Measurements from ENCODE around the gene KDM4D. TPM values are rescaled to one million over a fixed set of nuclear protein-coding genes. Genes with fewer than 3 reads are reported as not detected.

KDM4D gene
- polyA plus RNA-seq, 1 of the 3 experiments (the other 2 are of a cell fraction), result 1.2 TPM

DNA sequence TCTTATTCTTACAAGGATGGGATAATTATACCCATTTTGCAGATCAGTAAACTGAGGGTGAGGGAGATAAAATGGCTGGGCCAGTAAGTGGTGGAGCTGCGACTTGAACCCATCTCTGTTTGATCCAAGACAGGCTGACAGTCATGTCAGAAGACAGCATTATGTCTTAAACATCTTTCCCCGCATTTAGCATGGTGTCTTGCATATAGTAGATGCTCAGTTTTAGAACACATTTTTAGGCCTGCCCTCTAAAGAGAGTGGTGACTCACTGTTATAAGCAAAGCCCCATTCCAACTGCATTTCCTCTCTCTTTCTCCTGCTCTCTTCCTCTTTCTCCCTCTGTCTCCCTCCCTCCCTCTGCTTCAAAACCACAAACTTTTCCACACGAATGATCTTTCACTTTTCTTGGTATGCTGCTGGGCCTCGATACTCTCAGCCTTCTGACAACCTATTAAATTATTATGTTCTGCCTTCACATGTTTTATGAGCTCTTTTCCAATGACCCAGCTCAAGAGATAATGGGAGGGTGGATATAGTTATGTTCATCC, 25.4 kb upstream of the KDM4D start (continued):
- no peak for TF ChIP-seq TAF1 (IDR thresholded peaks at IDR 0.05; ENCODE audit: borderline replicate concordance, low read depth, low read length)

DNA sequence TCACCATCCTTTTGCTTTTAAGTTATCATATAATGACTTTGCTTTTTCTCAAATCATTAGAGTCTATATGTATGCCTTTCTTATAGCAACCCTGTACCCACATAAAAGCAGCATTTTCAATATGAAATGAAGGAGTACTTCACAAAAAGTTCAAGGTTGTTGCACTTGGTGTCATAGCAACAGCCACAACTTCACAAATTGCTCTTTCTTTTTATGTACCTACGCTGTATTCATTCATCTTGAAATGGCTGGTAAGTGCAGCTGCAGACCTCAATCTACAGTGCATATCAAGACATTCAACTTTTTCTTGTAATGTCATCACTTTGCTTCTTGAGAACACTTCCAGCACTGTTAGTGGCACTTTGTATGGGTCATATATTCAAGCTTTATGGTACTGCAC, 18.8 kb upstream of the KDM4D start:
- no peaks in the 10 kb centered on the region for H3K27me3 ChIP-seq (ENCODE audit: insufficient read depth)
- no peaks in the 10 kb centered on the region for H4K20me1 ChIP-seq (ENCODE audit: insufficient read depth)
- H3K36me3 ChIP-seq (replicated peaks in 1 of 2; ENCODE audit: control insufficient read depth in 1 of 2, insufficient read depth in 2 of 2, low read length in 1 of 2), result peaks cover under 1 to 4% of the 10 kb centered on the region in 2 experiments
- H2AFZ ChIP-seq (ENCODE audit: low read depth), result no peak overlapping the region
- CTCF ChIA-PET, result interaction anchor here (0.8 to 2.2 kb wide), 3 partner anchors 14 to 331 kb away, joined by 3 to 10 read pairs (median 4); no protein-coding TSS in a partner anchor
- H3K27ac ChIP-seq (ENCODE audit: low read depth in 2 of 2, low read length in 1 of 2), result no peak overlapping the region
- no peaks in the 10 kb centered on the region for H3K9me2 ChIP-seq
- WGBS (ENCODE audit: low lambda C conversion rate), result 48% methylated on average over 1 of the region's 1 CpG
- POLR2A ChIA-PET, result no interaction called here
- no peaks in the 10 kb centered on the region for H3K9me3 ChIP-seq
- H3K4me1 ChIP-seq (ENCODE audit: control insufficient read depth in 1 of 2, insufficient read depth in 2 of 2, low read depth in 1 of 2, low read length in 1 of 2), result no peaks in the 10 kb centered on the region
- TF ChIP-seq, protein P1, sequence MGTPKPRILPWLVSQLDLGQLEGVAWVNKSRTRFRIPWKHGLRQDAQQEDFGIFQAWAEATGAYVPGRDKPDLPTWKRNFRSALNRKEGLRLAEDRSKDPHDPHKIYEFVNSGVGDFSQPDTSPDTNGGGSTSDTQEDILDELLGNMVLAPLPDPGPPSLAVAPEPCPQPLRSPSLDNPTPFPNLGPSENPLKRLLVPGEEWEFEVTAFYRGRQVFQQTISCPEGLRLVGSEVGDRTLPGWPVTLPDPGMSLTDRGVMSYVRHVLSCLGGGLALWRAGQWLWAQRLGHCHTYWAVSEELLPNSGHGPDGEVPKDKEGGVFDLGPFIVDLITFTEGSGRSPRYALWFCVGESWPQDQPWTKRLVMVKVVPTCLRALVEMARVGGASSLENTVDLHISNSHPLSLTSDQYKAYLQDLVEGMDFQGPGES (IDR thresholded peaks at IDR 0.05; ENCODE audit: low read depth, low read length), result no peak
- TF ChIP-seq, protein P2, sequence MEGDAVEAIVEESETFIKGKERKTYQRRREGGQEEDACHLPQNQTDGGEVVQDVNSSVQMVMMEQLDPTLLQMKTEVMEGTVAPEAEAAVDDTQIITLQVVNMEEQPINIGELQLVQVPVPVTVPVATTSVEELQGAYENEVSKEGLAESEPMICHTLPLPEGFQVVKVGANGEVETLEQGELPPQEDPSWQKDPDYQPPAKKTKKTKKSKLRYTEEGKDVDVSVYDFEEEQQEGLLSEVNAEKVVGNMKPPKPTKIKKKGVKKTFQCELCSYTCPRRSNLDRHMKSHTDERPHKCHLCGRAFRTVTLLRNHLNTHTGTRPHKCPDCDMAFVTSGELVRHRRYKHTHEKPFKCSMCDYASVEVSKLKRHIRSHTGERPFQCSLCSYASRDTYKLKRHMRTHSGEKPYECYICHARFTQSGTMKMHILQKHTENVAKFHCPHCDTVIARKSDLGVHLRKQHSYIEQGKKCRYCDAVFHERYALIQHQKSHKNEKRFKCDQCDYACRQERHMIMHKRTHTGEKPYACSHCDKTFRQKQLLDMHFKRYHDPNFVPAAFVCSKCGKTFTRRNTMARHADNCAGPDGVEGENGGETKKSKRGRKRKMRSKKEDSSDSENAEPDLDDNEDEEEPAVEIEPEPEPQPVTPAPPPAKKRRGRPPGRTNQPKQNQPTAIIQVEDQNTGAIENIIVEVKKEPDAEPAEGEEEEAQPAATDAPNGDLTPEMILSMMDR (IDR thresholded peaks at IDR 0.05), result no peak
- TF ChIP-seq YY1 (IDR thresholded peaks at IDR 0.05; ENCODE audit: low read depth) (no peak), RFX5 (IDR thresholded peaks at IDR 0.05; ENCODE audit: low read length) (no peak)
- H3K4me2 ChIP-seq, result no peak overlapping the region
- H3K79me2 ChIP-seq (ENCODE audit: insufficient read depth), result no peaks in the 10 kb centered on the region
- DNase-seq, result no peak
- no peak overlapping the region for H3K9ac ChIP-seq
- H3K4me3 ChIP-seq (ENCODE audit: low read depth in 2 of 2, low read length in 1 of 2), result no peak overlapping the region
- peaks cover 2% of the 10 kb centered on the region for H3F3A ChIP-seq (replicated peaks; ENCODE audit: insufficient read depth)

DNA sequence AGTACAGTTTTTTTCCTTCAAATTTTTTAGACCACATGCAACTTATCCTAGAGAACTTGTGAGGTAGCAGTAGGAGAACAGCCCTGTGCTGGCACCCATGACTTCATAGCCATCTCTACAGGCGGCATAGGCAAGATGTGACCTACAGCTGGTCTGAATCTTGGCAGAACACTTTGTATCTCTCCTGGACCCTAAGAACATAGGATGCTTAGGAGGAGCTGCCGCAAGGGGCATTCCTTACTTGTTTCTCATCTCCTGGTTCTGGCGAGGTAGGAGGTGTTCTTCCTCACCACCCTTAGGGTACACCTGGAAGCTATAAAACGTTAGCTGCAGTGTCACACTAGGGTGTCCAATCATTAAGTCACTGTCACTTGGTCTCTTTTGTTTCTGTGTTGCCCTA, 16.5 kb upstream of the KDM4D start:
- CTCF ChIA-PET, result interaction anchor here (0.5 to 0.8 kb wide), 2 partner anchors 60 to 1926 kb away, joined by 3 read pairs; no protein-coding TSS in a partner anchor
- no peaks in the 10 kb centered on the region for H3K9me2 ChIP-seq
- H3K27me3 ChIP-seq (ENCODE audit: insufficient read depth), result no peaks in the 10 kb centered on the region
- H3K4me1 ChIP-seq (ENCODE audit: control insufficient read depth in 1 of 2, insufficient read depth in 2 of 2, low read depth in 1 of 2, low read length in 1 of 2), result no peaks in the 10 kb centered on the region
- H3K79me2 ChIP-seq (ENCODE audit: insufficient read depth), result no peaks in the 10 kb centered on the region
- TF ChIP-seq, protein P3, sequence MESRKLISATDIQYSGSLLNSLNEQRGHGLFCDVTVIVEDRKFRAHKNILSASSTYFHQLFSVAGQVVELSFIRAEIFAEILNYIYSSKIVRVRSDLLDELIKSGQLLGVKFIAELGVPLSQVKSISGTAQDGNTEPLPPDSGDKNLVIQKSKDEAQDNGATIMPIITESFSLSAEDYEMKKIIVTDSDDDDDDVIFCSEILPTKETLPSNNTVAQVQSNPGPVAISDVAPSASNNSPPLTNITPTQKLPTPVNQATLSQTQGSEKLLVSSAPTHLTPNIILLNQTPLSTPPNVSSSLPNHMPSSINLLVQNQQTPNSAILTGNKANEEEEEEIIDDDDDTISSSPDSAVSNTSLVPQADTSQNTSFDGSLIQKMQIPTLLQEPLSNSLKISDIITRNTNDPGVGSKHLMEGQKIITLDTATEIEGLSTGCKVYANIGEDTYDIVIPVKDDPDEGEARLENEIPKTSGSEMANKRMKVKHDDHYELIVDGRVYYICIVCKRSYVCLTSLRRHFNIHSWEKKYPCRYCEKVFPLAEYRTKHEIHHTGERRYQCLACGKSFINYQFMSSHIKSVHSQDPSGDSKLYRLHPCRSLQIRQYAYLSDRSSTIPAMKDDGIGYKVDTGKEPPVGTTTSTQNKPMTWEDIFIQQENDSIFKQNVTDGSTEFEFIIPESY (IDR thresholded peaks at IDR 0.05; ENCODE audit: borderline replicate concordance, low read depth), result no peak
- TF ChIP-seq RFX5 (IDR thresholded peaks at IDR 0.05; ENCODE audit: low read length), result no peak
- TF ChIP-seq, protein P1 (IDR thresholded peaks at IDR 0.05; ENCODE audit: low read depth, low read length), result no peak
- TF ChIP-seq EZH2phosphoT487 (IDR thresholded peaks at IDR 0.05; ENCODE audit: borderline replicate concordance, low read depth), result no peak
- no peak for TF ChIP-seq GATA2 (CRISPR knock-in tag; IDR thresholded peaks at IDR 0.05)
- no peak for TF ChIP-seq GABPA (IDR thresholded peaks at IDR 0.05; ENCODE audit: low read depth)
- TF ChIP-seq POLR2AphosphoS5 (IDR thresholded peaks at IDR 0.05; ENCODE audit: low read depth, low read length), result no peak
- no peak for TF ChIP-seq MEF2A (IDR thresholded peaks at IDR 0.05; ENCODE audit: borderline replicate concordance, low read depth)
- TF ChIP-seq TEAD4 (IDR thresholded peaks at IDR 0.05; ENCODE audit: borderline replicate concordance, insufficient read depth), result no peak
- TF ChIP-seq CHD2 (IDR thresholded peaks at IDR 0.05; ENCODE audit: low read length, partially characterized antibody), result no peak
- TF ChIP-seq JUND (IDR thresholded peaks at IDR 0.05), result no peak
- TF ChIP-seq, protein P4, sequence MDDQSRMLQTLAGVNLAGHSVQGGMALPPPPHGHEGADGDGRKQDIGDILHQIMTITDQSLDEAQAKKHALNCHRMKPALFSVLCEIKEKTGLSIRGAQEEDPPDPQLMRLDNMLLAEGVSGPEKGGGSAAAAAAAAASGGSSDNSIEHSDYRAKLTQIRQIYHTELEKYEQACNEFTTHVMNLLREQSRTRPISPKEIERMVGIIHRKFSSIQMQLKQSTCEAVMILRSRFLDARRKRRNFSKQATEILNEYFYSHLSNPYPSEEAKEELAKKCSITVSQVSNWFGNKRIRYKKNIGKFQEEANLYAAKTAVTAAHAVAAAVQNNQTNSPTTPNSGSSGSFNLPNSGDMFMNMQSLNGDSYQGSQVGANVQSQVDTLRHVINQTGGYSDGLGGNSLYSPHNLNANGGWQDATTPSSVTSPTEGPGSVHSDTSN (IDR thresholded peaks at IDR 0.05), result no peak
- TF ChIP-seq YY1 (IDR thresholded peaks at IDR 0.05; ENCODE audit: low read depth), result no peak
- H3K9me3 ChIP-seq, result no peaks in the 10 kb centered on the region
- peaks cover 6% of the 10 kb centered on the region for H3F3A ChIP-seq (replicated peaks; ENCODE audit: insufficient read depth)
- H3K9ac ChIP-seq, result no peak overlapping the region
- no peak for DNase-seq
- peaks cover 13 to 14% of the 10 kb centered on the region in 2 experiments for H3K36me3 ChIP-seq (replicated peaks in 1 of 2; ENCODE audit: control insufficient read depth in 1 of 2, insufficient read depth in 2 of 2, low read length in 1 of 2)
- H3K27ac ChIP-seq (ENCODE audit: low read depth in 2 of 2, low read length in 1 of 2), result no peak overlapping the region
- H4K20me1 ChIP-seq (ENCODE audit: insufficient read depth), result no peaks in the 10 kb centered on the region
- H2AFZ ChIP-seq (ENCODE audit: low read depth), result no peak overlapping the region
- H3K4me3 ChIP-seq (ENCODE audit: low read depth in 2 of 2, low read length in 1 of 2), result no peak overlapping the region
- POLR2A ChIA-PET, result no interaction called here
- WGBS (ENCODE audit: low lambda C conversion rate), result 55% methylated on average over 4 of the region's 4 CpGs
- H3K4me2 ChIP-seq, result no peak overlapping the region

All from SK-N-SH (cell line).